Heart left ventricle (tissue), 13 donors: ENCODE data around the gene C1QTNF4.

Source experiments
- POLR2A ChIP-seq, 2 donors: fragments of 450-650 bp; IDR thresholded peaks; one replicate each; pipeline ENCODE4 v1.6.1; 2017; ENCODE audit warnings: antibody characterized with exemption in 2 of 2, mild to moderate bottlenecking in 2 of 2, moderate library complexity in 2 of 2
- TF ChIP-seq, protein P1 (sequence below), 12 donors: fragments of 200-600 bp; sonication (generic) in 4 of 12; IDR thresholded peaks; one replicate each; pipeline versions ENCODE4 v1.5.0 to v1.8.0; 2018 to 2022; ENCODE audit warnings: antibody characterized with exemption in 12 of 12, mild to moderate bottlenecking in 5 of 12
- donor health status: ischemic (EF 13 %, LVEDD 7.1; RV severe dilation, severe dysfunction).
- donor health status: DM: no; HTN: yes; CAD: no.
- donor health status: DM: no; HTN: no; CAD: no.
- donor health status: ischemic (EF 25% LVEDD 6.9; RV normal size, moderate dysfunction).
- donor health status: ischemic (EF 25% LVEDD 5.7; RV mildly dilated, moderate dysfunction).
- donor health status: ischemic (EF 35%, LVEDD 5.7; RV mildly dilated, moderate dysfunction).
- donor health status: nonischemic (EF 11% LVEDD 7.7; RV severe dilation, severe dysfunction).
- donor health status: DM: yes; HTN: yes; CAD: no.
- donor health status: PGD.
- donor health status: ischemic (EF 29% LVEDD 5.4; RV normal size, mild dysfunction).
- donor health status: nonischemic (EF 23%, LVEDD 6.1; RV moderate dilation, normal function).

DNA sequence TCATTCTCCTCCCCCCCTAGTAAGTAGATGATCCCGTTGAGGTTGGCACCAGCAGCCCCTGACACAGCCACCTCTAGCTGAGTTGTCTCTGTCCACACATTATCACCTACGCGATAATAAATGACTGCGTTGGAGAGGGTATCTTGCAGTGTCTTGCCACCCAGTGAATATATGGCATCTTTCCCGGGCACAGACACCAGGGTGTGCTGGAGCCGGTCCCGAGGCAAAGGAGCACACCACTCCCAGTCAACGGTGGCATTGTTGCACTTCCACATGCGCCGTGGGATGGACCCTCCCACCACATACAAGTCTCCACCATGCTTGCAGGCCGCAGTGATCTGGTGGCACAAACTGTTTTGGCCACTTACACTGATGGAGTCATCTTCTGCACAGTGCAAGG lies 20.9 kb downstream of the C1QTNF4 start:
- TF ChIP-seq, protein P1, sequence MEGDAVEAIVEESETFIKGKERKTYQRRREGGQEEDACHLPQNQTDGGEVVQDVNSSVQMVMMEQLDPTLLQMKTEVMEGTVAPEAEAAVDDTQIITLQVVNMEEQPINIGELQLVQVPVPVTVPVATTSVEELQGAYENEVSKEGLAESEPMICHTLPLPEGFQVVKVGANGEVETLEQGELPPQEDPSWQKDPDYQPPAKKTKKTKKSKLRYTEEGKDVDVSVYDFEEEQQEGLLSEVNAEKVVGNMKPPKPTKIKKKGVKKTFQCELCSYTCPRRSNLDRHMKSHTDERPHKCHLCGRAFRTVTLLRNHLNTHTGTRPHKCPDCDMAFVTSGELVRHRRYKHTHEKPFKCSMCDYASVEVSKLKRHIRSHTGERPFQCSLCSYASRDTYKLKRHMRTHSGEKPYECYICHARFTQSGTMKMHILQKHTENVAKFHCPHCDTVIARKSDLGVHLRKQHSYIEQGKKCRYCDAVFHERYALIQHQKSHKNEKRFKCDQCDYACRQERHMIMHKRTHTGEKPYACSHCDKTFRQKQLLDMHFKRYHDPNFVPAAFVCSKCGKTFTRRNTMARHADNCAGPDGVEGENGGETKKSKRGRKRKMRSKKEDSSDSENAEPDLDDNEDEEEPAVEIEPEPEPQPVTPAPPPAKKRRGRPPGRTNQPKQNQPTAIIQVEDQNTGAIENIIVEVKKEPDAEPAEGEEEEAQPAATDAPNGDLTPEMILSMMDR (IDR thresholded peaks at IDR 0.05), result no peak
- TF ChIP-seq POLR2A (IDR thresholded peaks at IDR 0.05), result no peak
